HEK293 (cell line): ENCODE measurements around the gene GNA12.

Source experiments
- KLF16 ChIP-seq: fragments of 450-650 bp; formaldehyde crosslinking; IDR thresholded peaks from 2 replicates; pipeline ENCODE4 v1.5.1; 2017; ENCODE audit warnings: missing biosample characterization, missing genetic modification characterization
- ZBTB7A ChIP-seq: fragments of 450-650 bp; formaldehyde crosslinking; IDR thresholded peaks from 2 replicates; pipeline ENCODE4 v1.5.1; 2016; ENCODE audit warnings: low read depth, missing biosample characterization, missing genetic modification characterization
- ZNF121 ChIP-seq: fragments of 450-650 bp; formaldehyde crosslinking; IDR thresholded peaks from 2 replicates; pipeline ENCODE4 v1.5.1; 2016; ENCODE audit warnings: missing biosample characterization, missing genetic modification characterization
- ZNF2 ChIP-seq: fragments of 450-650 bp; formaldehyde crosslinking; IDR thresholded peaks from 2 replicates; pipeline ENCODE4 v1.5.1; 2016; ENCODE audit warnings: missing biosample characterization, missing genetic modification characterization
- ZNF274 ChIP-seq, 2 experiments: fragments of 200-500 bp in 1 of 2; fragments of 450-650 bp in 1 of 2; sonication (Bioruptor generic) in 1 of 2; formaldehyde crosslinking in 1 of 2; IDR thresholded peaks; 2 replicates each; pipeline versions ENCODE4 v1.5.1 to v1.6.1; 2014 to 2016; ENCODE audit warnings: borderline replicate concordance in 1 of 2, inconsistent platforms in 1 of 2, low read length in 1 of 2, missing biosample characterization in 1 of 2, missing genetic modification characterization in 1 of 2
- ZNF341 ChIP-seq: fragments of 450-650 bp; formaldehyde crosslinking; IDR thresholded peaks from 2 replicates; pipeline ENCODE4; 2016; ENCODE audit warnings: low read depth, missing biosample characterization, missing genetic modification characterization
- ZNF354C ChIP-seq: fragments of 450-650 bp; formaldehyde crosslinking; IDR thresholded peaks from 2 replicates; pipeline ENCODE4 v1.5.1; 2016; ENCODE audit warnings: missing biosample characterization, missing genetic modification characterization, low read depth, borderline replicate concordance
- ZNF571 ChIP-seq: fragments of 450-650 bp; formaldehyde crosslinking; IDR thresholded peaks from 2 replicates; pipeline ENCODE4 v1.5.0; 2017; ENCODE audit warnings: missing biosample characterization, missing genetic modification characterization
- TF ChIP-seq, protein P1 (sequence below): fragments of 450-650 bp; formaldehyde crosslinking; IDR thresholded peaks from 2 replicates; pipeline ENCODE4 v1.5.1; 2016; ENCODE audit warnings: missing biosample characterization, missing genetic modification characterization
- TF ChIP-seq, protein P2 (sequence below): IDR thresholded peaks from 2 replicates; pipeline ENCODE4 v1.6.1; 2011; ENCODE audit warnings: mild to moderate bottlenecking, low read depth, low read length, borderline replicate concordance
- TF ChIP-seq, protein P3 (sequence below): fragments of 450-650 bp; formaldehyde crosslinking; IDR thresholded peaks from 2 replicates; pipeline ENCODE4 v1.5.1; 2016; ENCODE audit warnings: missing biosample characterization, missing genetic modification characterization
- TF ChIP-seq, protein P4 (sequence below): fragments of 450-650 bp; formaldehyde crosslinking; conservative IDR thresholded peaks from 2 replicates; pipeline ENCODE4 v1.5.1; 2016; ENCODE audit warnings: low read depth, missing biosample characterization, missing genetic modification characterization

DNA sequence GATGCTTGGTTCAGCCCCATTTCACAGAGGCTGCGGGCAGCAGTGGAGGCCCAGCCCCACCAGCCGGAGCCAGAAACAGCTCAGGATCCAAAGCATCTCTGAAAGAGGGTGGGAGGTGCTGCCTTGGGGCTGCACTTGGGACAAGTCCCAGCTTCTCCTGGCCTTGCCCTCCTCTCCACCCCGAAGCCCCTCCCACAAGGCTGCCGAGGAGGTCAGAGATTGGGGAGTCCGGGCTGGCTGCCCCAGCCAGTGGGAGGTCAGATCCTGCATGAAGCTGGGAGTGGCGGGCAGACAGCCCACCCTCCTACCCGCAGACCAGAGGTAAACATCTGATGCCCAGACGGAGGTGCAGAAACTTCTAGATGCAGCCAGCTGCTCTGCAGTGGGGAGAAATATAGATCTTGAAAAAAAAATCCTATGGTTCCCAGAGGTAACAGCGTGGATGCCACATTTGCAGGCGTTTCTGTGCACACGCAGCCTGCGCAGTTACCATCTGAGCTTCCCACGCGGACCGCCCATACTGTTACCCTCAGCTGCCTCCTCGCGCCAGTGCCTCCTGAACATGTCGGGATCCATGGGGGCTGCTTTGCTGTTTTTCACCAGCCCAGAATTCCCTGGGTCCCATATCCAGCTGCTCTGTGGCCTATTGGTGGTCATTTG is 36.9 kb upstream of the GNA12 start:
- TF ChIP-seq, protein P1, sequence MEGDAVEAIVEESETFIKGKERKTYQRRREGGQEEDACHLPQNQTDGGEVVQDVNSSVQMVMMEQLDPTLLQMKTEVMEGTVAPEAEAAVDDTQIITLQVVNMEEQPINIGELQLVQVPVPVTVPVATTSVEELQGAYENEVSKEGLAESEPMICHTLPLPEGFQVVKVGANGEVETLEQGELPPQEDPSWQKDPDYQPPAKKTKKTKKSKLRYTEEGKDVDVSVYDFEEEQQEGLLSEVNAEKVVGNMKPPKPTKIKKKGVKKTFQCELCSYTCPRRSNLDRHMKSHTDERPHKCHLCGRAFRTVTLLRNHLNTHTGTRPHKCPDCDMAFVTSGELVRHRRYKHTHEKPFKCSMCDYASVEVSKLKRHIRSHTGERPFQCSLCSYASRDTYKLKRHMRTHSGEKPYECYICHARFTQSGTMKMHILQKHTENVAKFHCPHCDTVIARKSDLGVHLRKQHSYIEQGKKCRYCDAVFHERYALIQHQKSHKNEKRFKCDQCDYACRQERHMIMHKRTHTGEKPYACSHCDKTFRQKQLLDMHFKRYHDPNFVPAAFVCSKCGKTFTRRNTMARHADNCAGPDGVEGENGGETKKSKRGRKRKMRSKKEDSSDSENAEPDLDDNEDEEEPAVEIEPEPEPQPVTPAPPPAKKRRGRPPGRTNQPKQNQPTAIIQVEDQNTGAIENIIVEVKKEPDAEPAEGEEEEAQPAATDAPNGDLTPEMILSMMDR: no peak
- no peak for TF ChIP-seq ZNF274 (IDR thresholded peaks at IDR 0.05; ENCODE audit: low read length)
- no peak for TF ChIP-seq ZNF274 (tag by site-specific recombination; IDR thresholded peaks at IDR 0.05; ENCODE audit: borderline replicate concordance)
- TF ChIP-seq, protein P2, sequence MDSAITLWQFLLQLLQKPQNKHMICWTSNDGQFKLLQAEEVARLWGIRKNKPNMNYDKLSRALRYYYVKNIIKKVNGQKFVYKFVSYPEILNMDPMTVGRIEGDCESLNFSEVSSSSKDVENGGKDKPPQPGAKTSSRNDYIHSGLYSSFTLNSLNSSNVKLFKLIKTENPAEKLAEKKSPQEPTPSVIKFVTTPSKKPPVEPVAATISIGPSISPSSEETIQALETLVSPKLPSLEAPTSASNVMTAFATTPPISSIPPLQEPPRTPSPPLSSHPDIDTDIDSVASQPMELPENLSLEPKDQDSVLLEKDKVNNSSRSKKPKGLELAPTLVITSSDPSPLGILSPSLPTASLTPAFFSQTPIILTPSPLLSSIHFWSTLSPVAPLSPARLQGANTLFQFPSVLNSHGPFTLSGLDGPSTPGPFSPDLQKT: no peak
- TF ChIP-seq KLF16: no peak
- no peak for TF ChIP-seq ZNF341
- TF ChIP-seq ZNF2 (tag by site-specific recombination): no peak
- TF ChIP-seq ZNF121 (tag by site-specific recombination): no peak
- TF ChIP-seq, protein P3, sequence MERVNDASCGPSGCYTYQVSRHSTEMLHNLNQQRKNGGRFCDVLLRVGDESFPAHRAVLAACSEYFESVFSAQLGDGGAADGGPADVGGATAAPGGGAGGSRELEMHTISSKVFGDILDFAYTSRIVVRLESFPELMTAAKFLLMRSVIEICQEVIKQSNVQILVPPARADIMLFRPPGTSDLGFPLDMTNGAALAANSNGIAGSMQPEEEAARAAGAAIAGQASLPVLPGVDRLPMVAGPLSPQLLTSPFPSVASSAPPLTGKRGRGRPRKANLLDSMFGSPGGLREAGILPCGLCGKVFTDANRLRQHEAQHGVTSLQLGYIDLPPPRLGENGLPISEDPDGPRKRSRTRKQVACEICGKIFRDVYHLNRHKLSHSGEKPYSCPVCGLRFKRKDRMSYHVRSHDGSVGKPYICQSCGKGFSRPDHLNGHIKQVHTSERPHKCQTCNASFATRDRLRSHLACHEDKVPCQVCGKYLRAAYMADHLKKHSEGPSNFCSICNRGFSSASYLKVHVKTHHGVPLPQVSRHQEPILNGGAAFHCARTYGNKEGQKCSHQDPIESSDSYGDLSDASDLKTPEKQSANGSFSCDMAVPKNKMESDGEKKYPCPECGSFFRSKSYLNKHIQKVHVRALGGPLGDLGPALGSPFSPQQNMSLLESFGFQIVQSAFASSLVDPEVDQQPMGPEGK (tag by site-specific recombination): no peak
- TF ChIP-seq ZBTB7A (tag by site-specific recombination): no peak
- TF ChIP-seq, protein P4, sequence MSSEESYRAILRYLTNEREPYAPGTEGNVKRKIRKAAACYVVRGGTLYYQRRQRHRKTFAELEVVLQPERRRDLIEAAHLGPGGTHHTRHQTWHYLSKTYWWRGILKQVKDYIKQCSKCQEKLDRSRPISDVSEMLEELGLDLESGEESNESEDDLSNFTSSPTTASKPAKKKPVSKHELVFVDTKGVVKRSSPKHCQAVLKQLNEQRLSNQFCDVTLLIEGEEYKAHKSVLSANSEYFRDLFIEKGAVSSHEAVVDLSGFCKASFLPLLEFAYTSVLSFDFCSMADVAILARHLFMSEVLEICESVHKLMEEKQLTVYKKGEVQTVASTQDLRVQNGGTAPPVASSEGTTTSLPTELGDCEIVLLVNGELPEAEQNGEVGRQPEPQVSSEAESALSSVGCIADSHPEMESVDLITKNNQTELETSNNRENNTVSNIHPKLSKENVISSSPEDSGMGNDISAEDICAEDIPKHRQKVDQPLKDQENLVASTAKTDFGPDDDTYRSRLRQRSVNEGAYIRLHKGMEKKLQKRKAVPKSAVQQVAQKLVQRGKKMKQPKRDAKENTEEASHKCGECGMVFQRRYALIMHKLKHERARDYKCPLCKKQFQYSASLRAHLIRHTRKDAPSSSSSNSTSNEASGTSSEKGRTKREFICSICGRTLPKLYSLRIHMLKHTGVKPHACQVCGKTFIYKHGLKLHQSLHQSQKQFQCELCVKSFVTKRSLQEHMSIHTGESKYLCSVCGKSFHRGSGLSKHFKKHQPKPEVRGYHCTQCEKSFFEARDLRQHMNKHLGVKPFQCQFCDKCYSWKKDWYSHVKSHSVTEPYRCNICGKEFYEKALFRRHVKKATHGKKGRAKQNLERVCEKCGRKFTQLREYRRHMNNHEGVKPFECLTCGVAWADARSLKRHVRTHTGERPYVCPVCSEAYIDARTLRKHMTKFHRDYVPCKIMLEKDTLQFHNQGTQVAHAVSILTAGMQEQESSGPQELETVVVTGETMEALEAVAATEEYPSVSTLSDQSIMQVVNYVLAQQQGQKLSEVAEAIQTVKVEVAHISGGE (tag by site-specific recombination): no peak
- no peak for TF ChIP-seq ZNF354C (tag by site-specific recombination)
- TF ChIP-seq ZNF571 (tag by site-specific recombination): no peak
